ENCODE results near the gene ZNF138.

Gene ZNF138

DNA sequence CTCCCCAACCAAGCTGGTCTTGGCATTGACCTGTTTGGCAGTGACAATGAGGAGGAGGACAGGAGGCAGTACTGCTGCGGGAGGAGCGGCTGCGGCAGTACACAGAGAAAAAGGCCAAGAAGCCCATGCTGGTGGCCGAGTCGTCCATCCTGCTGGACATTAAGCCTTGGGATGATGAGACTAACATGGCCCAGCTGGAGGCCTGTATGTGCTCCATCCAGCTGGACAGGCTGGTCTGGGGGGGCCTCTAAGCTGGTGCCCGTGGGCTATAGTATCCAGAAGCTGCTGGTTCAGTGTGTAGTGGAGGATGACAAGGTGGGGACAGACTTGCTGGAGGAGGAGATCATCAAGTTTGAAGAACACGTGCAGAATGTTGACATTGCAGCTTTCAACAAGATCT, 69.7 kb downstream of the ZNF138 start:
- Mint-ChIP-seq H3K36me3 (no peaks in the 10 kb centered on the region), H3K27ac (no peak overlapping the region), H3K27me3 (no peaks in the 10 kb centered on the region), H3K9me3 (peaks cover 4% of the 10 kb centered on the region), H3K4me1 (no peaks in the 10 kb centered on the region), H3K4me3 (no peak overlapping the region)
- no peak for ATAC-seq

DNA sequence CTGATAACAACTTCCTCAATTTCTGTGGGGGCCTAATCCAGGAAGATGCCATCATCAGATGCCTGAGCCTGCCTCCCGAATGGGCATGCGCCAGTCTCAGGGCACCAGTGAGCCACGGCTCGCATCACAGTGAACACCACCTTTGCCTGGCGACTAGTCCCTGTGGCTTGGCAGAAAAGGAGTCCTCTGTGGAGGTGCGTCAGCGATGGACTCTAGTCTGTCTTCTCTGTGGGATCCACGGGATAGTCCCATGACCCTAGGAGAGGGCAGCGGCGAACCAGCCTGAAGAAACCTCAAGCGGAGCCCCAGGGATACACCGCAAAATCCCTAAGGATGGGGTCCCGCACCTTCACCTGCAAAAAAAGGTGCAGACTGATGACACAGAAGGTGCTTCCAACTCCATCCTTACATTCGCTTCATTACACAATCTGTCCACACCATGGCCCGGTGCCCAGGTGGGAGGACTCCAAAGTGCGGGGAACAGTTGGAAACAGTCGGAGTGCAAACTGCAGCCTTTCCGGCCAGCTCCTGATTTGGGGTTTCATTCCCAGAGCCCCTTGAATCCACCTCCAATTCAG, 73.7 kb downstream of the ZNF138 start:
- Mint-ChIP-seq H3K27me3 (peaks cover 2% of the 10 kb centered on the region), H3K4me3 (no peak overlapping the region), H3K4me1 (no peaks in the 10 kb centered on the region), H3K36me3 (no peaks in the 10 kb centered on the region), H3K27ac (no peak overlapping the region), H3K9me3 (peaks cover 4% of the 10 kb centered on the region)
- ATAC-seq = no peak

DNA sequence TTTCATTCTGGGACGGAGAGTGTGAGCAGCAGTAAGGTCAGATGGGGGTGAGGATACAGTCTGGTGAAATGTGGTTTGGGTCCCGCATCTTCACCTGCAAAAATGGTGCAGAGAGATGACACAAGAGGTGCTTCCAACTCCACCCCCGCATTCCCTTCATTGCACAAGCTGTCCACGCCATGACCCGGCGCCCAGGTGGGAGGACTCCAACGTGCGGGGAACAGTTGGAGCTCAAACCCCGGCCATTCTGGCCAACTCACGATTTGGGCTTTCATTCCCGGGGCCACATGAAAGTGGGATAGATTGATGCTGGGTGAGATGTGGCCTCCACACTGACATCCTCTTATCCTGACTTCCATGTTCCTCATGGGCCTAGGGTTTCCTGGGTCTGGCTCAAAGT, 74.3 kb downstream of the ZNF138 start:
- no peak overlapping the region for H3K27ac Mint-ChIP-seq
- no peaks in the 10 kb centered on the region for H3K4me1 Mint-ChIP-seq
- H3K9me3 Mint-ChIP-seq = peaks cover 4% of the 10 kb centered on the region
- no peak overlapping the region for H3K4me3 Mint-ChIP-seq
- no peaks in the 10 kb centered on the region for H3K36me3 Mint-ChIP-seq
- no peak for ATAC-seq
- H3K27me3 Mint-ChIP-seq = peaks cover 8% of the 10 kb centered on the region

DNA sequence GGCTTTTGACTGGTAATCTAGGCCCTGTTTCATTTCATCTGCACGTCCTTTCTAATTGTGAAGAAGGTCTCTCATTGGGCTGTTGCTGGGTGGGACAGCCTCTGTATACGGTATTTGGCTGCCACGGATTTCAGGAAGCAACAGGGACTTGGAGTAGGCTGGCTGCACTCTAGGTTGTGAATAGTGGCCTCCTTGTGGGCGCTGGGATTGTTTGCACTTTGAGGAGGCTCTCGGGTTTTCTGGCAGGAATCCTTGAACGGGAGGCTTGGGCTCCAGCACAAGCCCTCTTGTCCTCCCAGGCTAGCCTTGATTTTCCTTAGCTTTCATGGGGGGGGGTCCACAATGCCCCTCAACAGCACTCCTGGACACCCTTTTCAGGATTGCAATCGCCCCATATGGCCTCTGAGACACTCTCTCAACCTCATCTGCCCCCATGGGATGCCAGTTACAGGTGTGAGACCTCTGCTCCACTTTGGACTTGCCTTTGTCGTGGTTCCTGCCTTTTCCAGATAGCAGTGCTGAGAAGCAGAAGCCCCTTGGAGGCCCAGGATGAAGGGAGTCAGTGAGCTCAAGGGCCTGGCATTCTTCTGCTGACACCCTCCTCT, 75.0 kb downstream of the ZNF138 start:
- peaks cover 4% of the 10 kb centered on the region for H3K9me3 Mint-ChIP-seq
- ATAC-seq = no peak
- no peaks in the 10 kb centered on the region for H3K4me1 Mint-ChIP-seq
- peaks cover 14% of the 10 kb centered on the region for H3K27me3 Mint-ChIP-seq
- no peaks in the 10 kb centered on the region for H3K36me3 Mint-ChIP-seq
- H3K4me3 Mint-ChIP-seq = no peak overlapping the region
- H3K27ac Mint-ChIP-seq = no peak overlapping the region

DNA sequence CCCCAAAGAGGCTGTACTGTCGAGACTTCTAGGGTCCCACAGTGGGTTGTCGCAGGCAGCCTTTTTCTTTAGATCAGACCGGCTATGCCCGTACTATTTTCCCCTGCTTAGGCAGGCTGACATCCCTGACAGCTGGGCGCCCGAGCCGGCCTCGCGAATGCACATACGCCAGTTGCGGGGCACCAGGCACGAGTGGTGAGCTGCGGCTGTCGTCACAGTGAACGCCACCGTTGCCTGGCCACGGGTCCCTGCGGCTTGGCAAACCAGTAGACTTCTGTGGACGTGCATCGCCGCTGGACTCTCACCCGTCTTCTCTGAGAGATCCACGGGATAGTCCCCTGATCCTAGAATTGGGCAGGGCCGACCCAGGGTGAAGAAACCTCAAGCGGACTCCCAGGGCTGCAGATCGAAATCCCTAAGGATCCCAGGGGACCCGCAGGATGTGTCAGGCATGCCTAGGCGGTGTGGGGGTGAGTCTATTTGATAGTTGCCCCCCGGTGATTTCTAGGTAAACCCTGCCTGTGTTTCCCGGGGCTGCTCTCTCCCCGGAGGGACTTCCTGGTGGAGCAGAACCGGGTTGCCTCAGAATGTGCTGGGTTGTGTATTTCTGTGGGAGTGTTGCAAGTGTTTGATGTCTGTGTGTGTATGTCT, 75.8 kb downstream of the ZNF138 start:
- Mint-ChIP-seq H3K27me3 (peaks cover 21% of the 10 kb centered on the region), H3K4me3 (no peak overlapping the region), H3K4me1 (no peaks in the 10 kb centered on the region), H3K27ac (no peak overlapping the region), H3K36me3 (no peaks in the 10 kb centered on the region), H3K9me3 (peaks cover 4% of the 10 kb centered on the region)
- no peak for ATAC-seq

DNA sequence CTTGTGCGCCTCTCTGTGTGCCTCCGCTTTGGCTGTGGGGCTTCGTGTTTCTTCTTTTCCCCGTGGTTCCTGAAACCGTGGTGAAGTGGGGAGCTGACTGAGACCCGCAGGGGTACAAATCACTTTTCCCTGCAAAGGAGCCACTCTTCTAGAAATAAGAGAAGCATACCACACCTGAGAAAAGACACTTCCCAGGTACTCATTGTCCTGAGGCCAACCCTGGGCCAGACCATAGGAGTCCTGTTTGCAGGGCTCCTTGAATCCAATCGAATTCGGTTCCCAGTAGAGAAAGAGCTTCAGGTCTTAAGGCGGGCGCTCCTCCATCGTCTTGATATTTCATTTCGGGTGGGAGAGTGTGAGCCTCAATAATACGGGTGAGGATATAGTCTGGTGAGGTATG, 76.4 kb downstream of the ZNF138 start:
- H3K27ac Mint-ChIP-seq = no peak overlapping the region
- peaks cover 27% of the 10 kb centered on the region for H3K27me3 Mint-ChIP-seq
- no peak overlapping the region for H3K4me3 Mint-ChIP-seq
- H3K4me1 Mint-ChIP-seq = no peaks in the 10 kb centered on the region
- peaks cover 4% of the 10 kb centered on the region for H3K9me3 Mint-ChIP-seq
- H3K36me3 Mint-ChIP-seq = no peaks in the 10 kb centered on the region
- ATAC-seq = no peak

DNA sequence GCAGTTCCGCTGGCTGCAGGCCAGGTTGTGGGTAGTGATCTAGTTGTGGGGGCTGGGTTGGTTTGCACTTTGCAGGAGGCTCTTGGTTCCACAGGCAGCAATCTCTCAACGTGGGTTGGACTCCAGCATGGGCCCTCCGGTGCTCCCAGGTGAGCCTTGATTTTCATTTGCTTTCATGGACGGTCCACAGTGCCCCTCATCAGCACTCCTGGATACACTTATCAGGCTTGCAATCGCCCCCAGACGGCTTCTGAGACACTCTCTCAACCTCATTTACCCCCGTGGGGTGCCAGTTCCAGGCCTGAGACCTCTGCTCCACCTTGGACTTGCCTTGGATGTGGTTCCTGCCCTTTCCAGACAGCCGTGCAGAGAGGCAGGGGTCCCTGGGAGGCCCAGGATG, 77.5 kb downstream of the ZNF138 start:
- Mint-ChIP-seq H3K4me3 (no peak overlapping the region), H3K27me3 (peaks cover 34% of the 10 kb centered on the region), H3K4me1 (no peaks in the 10 kb centered on the region), H3K9me3 (peaks cover 4% of the 10 kb centered on the region), H3K27ac (no peak overlapping the region), H3K36me3 (no peaks in the 10 kb centered on the region)
- no peak for ATAC-seq

DNA sequence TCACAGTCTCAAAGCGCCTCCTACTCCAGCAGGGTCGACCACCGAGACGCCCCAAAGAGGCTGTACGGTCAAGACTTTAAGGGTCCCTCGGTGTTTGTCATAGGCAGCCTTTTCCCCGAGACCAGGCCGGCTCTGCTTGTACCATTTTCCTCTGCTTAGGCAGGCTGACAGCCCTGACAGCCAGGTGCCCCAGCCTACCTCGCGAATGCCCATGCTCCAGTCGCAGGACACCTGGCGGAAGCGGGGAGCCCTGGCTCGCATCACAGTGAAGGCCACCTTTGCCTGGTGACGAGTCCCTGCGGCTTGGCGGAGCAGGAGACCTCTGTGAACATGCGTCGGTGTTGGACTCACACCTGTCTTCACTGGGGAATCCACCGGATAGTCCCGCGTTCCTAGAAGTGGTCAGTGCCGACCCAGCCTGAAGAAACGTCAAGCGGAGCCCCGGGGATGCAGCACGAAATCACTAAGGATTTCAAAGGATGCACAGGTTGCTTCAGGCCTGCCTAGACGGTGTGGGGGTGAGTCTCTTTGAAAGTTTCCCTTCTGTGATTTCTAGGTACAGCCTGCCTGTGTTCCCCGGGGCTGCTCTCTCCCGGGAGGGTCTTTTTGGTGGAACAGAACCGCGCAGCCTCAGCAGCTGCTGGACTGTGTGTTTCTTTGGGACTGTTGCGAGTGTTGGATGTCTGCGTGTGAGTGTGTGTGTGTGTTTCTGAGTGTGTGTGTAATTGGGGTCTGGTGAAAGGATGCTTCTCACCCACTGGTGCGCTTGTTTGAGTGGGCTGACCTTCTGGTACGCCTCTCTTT, 78.3 kb downstream of the ZNF138 start:
- Mint-ChIP-seq H3K4me3 (no peak overlapping the region), H3K36me3 (no peaks in the 10 kb centered on the region), H3K27ac (no peak overlapping the region)

DNA sequence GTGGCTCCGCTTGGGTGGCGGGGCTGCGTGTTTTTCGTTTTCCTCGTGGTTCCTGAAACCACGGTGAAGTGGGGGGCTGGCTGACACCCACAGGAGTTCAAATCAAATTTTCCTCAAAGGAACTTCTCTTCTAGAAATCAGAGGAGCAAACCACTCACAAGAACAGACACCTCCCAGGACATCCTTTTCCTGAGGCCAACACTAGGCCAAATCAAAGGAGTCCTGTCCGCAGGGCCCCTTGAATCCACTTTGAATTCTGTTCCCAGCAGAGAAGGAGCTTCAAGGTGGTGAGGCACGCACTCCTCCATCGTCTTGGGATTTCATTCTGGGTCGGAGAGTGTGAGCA, 78.9 kb downstream of the ZNF138 start:
- Mint-ChIP-seq H3K4me1 (peaks cover 11% of the 10 kb centered on the region), H3K4me3 (no peak overlapping the region), H3K27ac (no peak overlapping the region)

More for the DNA sequence above, 78.3 kb downstream of the ZNF138 start:
- Mint-ChIP-seq H3K27me3 (peaks cover 42% of the 10 kb centered on the region), H3K4me1 (peaks cover 6% of the 10 kb centered on the region), H3K9me3 (peaks cover 4% of the 10 kb centered on the region)
- ATAC-seq = no peak

DNA sequence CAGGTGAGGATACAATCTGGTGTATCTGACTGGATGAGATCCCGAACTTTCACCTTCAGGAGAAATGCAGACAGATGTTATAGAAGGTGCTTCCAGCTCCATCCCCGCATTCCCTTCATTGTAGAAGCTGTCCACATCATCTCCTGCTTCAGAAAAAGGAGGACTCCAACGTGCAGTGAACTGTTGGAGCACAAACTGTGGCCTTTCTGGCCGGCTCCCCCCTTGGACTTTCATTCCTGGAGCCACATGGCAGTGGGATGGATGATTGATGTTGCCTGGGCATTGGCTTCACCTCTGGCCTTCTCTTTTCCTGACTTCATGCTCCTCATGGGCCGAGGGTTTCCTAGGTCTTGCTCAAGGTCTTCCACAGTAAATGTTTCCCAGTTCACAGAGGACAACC, 79.3 kb downstream of the ZNF138 start:
- H3K27me3 Mint-ChIP-seq = peaks cover 52% of the 10 kb centered on the region
- no peak overlapping the region for H3K27ac Mint-ChIP-seq
- peaks cover 13% of the 10 kb centered on the region for H3K4me1 Mint-ChIP-seq
- no peak for ATAC-seq
- H3K9me3 Mint-ChIP-seq = peaks cover 1% of the 10 kb centered on the region
- H3K36me3 Mint-ChIP-seq = no peaks in the 10 kb centered on the region
- no peak overlapping the region for H3K4me3 Mint-ChIP-seq

More for the DNA sequence above, 78.9 kb downstream of the ZNF138 start:
- H3K9me3 Mint-ChIP-seq = peaks cover 4% of the 10 kb centered on the region
- no peaks in the 10 kb centered on the region for H3K36me3 Mint-ChIP-seq
- H3K27me3 Mint-ChIP-seq = peaks cover 48% of the 10 kb centered on the region
- no peak for ATAC-seq

DNA sequence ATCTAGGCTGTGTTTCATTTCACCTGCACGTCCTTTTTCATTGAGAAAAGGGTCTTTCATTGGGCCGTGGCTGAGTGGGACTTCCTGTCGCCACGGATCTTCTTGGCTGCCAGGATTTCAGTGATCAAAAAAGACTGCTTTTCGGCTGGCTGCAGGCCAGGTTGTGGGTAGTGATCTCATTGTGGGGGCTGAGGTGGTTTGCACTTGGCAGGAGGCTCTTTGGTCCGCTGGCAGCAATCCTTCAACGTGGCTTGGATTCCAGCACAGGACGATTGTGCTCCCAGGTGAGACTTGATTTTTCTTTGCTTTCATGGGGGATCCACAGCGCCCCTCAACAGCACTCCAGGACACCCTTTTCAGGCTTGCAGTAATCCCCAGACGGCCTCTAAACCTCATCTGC, 79.9 kb downstream of the ZNF138 start:
- H3K4me1 Mint-ChIP-seq = peaks cover 13% of the 10 kb centered on the region
- ATAC-seq = no peak
- H3K9me3 Mint-ChIP-seq = no peaks in the 10 kb centered on the region
- H3K36me3 Mint-ChIP-seq = no peaks in the 10 kb centered on the region
- H3K4me3 Mint-ChIP-seq = no peak overlapping the region
- peaks cover 58% of the 10 kb centered on the region for H3K27me3 Mint-ChIP-seq
- H3K27ac Mint-ChIP-seq = no peak overlapping the region

DNA sequence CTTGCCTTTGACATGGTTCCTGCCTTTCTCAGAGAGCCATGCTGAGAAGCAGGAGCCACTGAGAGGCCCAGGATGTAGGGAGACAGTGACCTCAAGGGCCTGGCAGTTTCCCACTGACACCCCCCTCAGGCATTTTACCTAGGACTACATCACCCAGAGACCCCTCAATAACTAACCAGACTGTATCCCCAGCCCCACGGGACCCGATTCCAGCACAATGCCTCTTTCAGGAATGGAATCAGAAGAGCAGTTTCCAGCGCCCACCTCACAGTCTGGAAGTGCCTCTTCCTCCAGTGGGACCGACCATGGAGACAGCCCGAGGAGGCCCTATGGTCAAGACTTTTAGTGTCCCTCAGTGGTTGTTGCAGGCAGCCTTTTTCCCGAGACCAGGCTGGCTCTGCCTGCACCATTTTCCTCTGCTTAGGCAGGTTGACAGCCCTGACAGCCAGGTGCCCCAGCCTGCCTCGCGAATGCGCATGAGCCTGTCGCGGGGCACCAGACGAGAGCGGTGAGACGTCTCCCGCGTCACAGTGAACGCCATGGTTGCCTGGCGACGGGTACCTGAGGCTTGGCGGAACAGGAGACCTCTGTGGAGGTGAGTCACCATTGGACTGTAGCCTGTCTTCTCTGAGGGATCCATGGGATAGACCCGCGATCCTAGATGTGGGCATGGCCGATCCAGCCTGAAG, 80.5 kb downstream of the ZNF138 start:
- Mint-ChIP-seq H3K4me1 (peaks cover 13% of the 10 kb centered on the region), H3K27me3 (peaks cover 64% of the 10 kb centered on the region), H3K36me3 (no peaks in the 10 kb centered on the region), H3K4me3 (no peak overlapping the region), H3K9me3 (no peaks in the 10 kb centered on the region), H3K27ac (no peak overlapping the region)
- no peak for ATAC-seq

DNA sequence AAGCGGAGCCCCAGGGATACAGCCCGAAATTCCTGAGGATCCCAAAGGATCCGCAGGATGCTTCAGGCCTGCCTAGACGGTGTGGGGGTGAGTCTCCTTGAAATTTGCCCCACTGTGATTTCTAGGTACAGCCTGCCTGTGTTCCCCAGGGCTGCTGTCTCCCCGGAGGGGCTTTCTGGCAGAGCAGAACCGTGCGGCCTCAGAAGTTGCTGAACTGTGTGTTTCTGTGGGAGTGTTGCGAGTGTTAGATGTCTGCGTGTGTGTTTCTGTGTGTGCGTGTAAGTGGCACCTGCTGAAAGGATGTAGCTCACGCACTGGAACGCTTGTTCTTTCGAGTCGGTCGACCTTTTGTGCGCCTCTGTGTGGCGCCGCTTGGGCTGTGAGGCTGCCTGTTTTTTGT, 81.0 kb downstream of the ZNF138 start:
- peaks cover 68% of the 10 kb centered on the region for H3K27me3 Mint-ChIP-seq
- peaks cover 13% of the 10 kb centered on the region for H3K4me1 Mint-ChIP-seq
- no peak for ATAC-seq
- H3K36me3 Mint-ChIP-seq = no peaks in the 10 kb centered on the region
- H3K27ac Mint-ChIP-seq = no peak overlapping the region
- H3K4me3 Mint-ChIP-seq = no peak overlapping the region
- H3K9me3 Mint-ChIP-seq = no peaks in the 10 kb centered on the region

DNA sequence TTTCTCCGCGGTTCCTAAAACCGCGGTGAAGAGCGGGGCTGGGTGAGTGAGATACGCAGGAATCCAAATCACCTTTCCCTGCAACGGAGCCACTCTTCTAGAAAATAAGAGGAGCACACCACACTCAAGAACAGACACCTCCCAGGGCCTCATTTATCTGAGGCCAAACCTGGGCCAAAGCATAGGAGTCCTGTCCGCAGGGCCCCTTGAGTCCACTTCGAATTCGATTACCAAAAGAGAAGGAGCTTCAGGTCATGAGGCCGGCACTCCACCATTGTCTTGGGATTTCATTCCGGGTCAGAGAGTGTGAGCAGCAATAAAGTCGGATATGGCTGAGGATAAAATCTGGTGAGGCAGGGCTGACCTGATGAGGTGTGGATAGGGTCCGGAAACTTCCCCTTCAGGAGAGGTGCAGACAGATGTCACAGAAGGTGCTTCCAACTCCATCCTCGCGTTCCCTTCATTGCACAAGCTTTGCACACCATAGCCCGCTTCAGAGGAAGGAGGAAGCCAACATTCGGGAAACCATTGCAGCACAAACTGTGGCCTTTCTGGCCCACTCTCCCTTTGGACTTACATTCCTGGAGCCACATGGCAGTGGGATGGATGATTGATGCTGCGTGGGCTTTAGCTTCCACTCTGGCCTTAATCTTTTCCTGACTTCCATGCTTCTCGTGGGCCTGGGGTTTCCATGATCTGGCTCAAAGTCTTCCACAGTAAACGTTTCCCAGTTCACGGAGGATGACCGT, 81.6 kb downstream of the ZNF138 start:
- H3K27ac Mint-ChIP-seq = no peak overlapping the region
- peaks cover 74% of the 10 kb centered on the region for H3K27me3 Mint-ChIP-seq
- no peaks in the 10 kb centered on the region for H3K9me3 Mint-ChIP-seq
- H3K4me1 Mint-ChIP-seq = peaks cover 13% of the 10 kb centered on the region
- no peak for ATAC-seq
- H3K4me3 Mint-ChIP-seq = no peak overlapping the region
- no peaks in the 10 kb centered on the region for H3K36me3 Mint-ChIP-seq

All from stimulated activated memory B cell treated with anti-CD40 and anti-IgM and Interleukin-4, amounts not matched to agents 10 μg/mL and 1 μg/mL and 100 μg/mL, for 72 hours (primary cell).